Peyer's patch (tissue), 4 donors: ENCODE data around the gene FZD1. TPM values are rescaled to one million over a fixed set of nuclear protein-coding genes. Genes with fewer than 3 reads are reported as not detected.

Experiments
- DNase-seq, 3 donors: peaks; one replicate each; pipeline ENCODE4 v3.0.0-alpha.2; 2017 to 2019
- H3K27ac ChIP-seq, 4 donors: fragments of 200-600 bp; sonication (generic); one replicate each; pipeline ENCODE4 v1.5.1; 2016 to 2019
- H3K27me3 ChIP-seq, 2 donors: fragments of 200-600 bp; sonication (generic); one replicate each; pipeline ENCODE4 v1.5.1; 2019
- H3K36me3 ChIP-seq, 3 donors: fragments of 200-600 bp; sonication (generic); one replicate each; pipeline ENCODE4 v1.5.1; 2016 to 2019
- H3K4me1 ChIP-seq, 4 donors: fragments of 200-600 bp; sonication (generic); one replicate each; pipeline ENCODE4 v1.5.1; 2016 to 2019
- H3K4me3 ChIP-seq, 4 donors: fragments of 200-600 bp; sonication (generic); 1 replicate in 3 of 4; 2 replicates in 1 of 4; pipeline ENCODE4 v1.5.1; 2016 to 2019; ENCODE audit warnings: mild to moderate bottlenecking in 1 of 4
- H3K9me3 ChIP-seq, 4 donors: fragments of 200-600 bp; sonication (generic); one replicate each; pipeline ENCODE4 v1.5.1; 2016 to 2019; ENCODE audit warnings: mild to moderate bottlenecking in 1 of 4
- POLR2A ChIP-seq, 2 donors: fragments of 450-650 bp; IDR thresholded peaks; one replicate each; pipeline ENCODE4 v1.5.1; 2017; ENCODE audit warnings: antibody characterized with exemption in 2 of 2, mild to moderate bottlenecking in 2 of 2, moderate library complexity in 2 of 2
- total RNA-seq, 4 donors: library from RNA; depleted of rRNA; stranded (reverse); fragments of >200 nt; gene quantifications; one replicate each; pipeline ENCODE4 v1.1.0, GENCODE V29; 2016
- TF ChIP-seq, protein P1 (sequence below), 6 experiments: fragments of 450-650 bp in 4 of 6; fragments of 200-600 bp in 2 of 6; sonication (generic) in 1 of 6; IDR thresholded peaks; one replicate each; pipeline ENCODE4 v1.5.1; 2017 to 2019; ENCODE audit warnings: antibody characterized with exemption in 6 of 6, mild to moderate bottlenecking in 3 of 6, moderate library complexity in 1 of 6

FZD1 gene
- total RNA-seq, 4 donors from 2014 or later: 1.7 to 12.6 (median 8.9) TPM

DNA sequence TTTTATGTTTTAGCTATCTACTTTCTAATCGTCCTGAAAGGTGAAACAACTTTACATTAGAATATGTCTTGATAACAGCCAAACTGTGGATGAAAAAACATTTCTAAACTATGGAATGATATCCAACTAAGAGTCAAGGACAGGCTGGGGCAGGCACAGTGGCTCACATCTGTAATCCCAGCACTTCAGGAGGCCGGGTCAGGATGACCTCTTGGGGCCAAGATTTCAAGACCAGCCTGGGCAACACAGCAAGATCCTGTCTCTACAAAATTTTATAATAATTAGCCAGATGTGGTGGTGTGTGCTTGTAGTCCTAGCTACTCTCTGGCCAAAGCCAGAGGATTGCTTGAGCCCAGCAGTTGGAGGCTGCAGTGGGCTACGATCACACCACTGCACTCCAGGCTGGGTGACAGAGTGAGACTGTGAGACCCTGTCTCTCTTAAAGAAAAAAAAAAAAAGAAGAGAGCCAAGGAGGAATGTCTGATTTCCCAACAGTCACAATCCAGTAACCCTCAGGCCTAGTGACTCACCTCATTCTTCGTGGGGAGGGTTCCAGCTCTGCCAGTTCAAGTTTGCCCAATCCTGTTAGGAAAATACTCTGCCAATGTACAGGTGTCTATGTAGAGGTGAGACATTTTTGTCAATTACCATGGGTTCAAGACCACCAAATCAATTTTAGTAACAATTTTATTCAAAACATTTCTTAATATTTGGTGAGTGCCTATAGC is 14.6 kb upstream of the FZD1 start:
- no peak overlapping the region for H3K4me3 ChIP-seq
- H3K36me3 ChIP-seq: no peaks in the 10 kb centered on the region
- H3K27ac ChIP-seq: no peak overlapping the region
- H3K4me1 ChIP-seq: no peaks in the 10 kb centered on the region
- DNase-seq: no peak
- no peak for TF ChIP-seq POLR2A (IDR thresholded peaks at IDR 0.05)
- TF ChIP-seq, protein P1, sequence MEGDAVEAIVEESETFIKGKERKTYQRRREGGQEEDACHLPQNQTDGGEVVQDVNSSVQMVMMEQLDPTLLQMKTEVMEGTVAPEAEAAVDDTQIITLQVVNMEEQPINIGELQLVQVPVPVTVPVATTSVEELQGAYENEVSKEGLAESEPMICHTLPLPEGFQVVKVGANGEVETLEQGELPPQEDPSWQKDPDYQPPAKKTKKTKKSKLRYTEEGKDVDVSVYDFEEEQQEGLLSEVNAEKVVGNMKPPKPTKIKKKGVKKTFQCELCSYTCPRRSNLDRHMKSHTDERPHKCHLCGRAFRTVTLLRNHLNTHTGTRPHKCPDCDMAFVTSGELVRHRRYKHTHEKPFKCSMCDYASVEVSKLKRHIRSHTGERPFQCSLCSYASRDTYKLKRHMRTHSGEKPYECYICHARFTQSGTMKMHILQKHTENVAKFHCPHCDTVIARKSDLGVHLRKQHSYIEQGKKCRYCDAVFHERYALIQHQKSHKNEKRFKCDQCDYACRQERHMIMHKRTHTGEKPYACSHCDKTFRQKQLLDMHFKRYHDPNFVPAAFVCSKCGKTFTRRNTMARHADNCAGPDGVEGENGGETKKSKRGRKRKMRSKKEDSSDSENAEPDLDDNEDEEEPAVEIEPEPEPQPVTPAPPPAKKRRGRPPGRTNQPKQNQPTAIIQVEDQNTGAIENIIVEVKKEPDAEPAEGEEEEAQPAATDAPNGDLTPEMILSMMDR (IDR thresholded peaks at IDR 0.05): no peak
- no peaks in the 10 kb centered on the region for H3K27me3 ChIP-seq
- H3K9me3 ChIP-seq: no peaks in the 10 kb centered on the region

DNA sequence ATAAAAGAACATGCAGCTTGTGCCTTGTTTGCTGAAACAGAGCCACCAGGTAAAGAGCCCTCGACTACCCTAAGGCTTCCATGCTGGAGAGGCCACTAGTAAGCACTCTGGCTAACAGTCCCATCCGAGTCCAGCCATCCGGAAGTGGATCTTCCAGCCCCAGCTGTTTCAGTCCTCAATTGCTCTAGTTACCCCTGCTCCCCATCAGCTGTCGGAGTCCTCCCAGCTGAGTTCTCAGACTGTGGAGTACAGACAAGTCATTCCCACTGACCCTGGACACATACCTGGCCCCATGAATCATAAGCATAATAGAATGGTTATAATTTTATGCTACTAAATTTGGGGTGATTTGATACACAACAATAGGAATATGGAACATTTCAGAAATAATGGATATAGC is 13.5 kb upstream of the FZD1 start:
- H3K36me3 ChIP-seq: no peaks in the 10 kb centered on the region
- TF ChIP-seq, protein P1 (IDR thresholded peaks at IDR 0.05): no peak
- TF ChIP-seq POLR2A (IDR thresholded peaks at IDR 0.05): no peak
- peaks cover 0 to under 1% (median 0%) of the 10 kb centered on the region in 4 donors for H3K9me3 ChIP-seq
- H3K27me3 ChIP-seq: no peaks in the 10 kb centered on the region
- DNase-seq: no peak
- no peak overlapping the region for H3K4me3 ChIP-seq
- H3K4me1 ChIP-seq: no peaks in the 10 kb centered on the region
- no peak overlapping the region for H3K27ac ChIP-seq

DNA sequence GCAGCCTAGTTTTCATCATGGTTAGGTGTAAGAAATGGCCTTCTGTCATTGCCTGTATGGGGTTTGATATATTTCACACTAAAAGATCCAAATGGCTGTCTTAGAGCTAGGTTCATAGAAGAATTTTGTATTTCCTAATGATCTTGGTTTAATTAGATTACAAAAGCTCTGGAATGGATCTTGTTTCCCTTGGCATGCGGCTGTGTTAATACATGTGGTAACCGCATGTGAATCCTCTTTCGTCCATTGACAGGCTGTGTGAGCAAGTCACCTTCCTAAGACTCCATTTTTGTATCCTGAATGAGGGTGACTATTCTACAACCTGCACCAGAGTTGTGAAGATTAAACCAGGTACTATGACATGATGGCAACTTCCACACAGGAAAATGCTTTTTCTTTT is 12.4 kb upstream of the FZD1 start:
- Histone ChIP-seq H3K9me3 (peaks cover 0 to 4% (median 1%) of the 10 kb centered on the region in 4 donors), H3K4me1 (no peaks in the 10 kb centered on the region), H3K27me3 (no peaks in the 10 kb centered on the region), H3K4me3 (no peak overlapping the region), H3K36me3 (no peaks in the 10 kb centered on the region), H3K27ac (no peak overlapping the region)
- no peak for DNase-seq
- TF ChIP-seq, protein P1 (IDR thresholded peaks at IDR 0.05): no peak
- TF ChIP-seq POLR2A (IDR thresholded peaks at IDR 0.05): no peak

DNA sequence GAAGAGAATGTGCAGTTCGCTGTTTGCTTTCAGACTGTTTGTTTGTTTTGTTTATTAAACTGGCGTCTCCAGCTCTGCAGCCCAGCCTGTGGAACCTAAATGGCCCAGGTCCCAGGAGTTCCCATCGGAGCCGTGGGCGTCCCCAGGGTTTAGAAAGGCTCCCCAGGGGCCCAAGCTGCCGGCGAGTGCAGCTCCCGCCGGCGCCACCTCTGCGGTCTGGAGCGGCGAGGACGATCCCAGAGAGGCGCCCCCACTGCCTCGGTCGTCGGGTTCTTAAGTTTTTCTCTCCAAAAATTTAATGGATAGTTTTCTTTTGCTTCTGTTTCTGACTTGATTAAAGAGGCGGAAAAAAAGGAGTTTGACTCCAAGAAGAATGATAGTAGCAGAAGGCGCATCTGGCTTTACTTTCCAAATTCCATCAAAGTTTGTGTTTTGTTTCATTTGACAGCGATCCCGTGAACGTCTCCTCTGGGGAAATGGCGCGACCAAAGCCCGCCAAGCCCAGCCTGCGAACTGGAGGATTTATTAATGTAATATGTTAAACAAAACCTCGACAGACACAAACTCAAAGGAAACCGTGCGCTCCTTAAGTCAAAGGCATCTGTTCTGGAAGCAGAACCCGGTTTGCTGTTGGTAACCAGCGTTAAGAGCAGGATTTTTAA is 718 bp upstream of the FZD1 start:
- peak in 2 of 3 donors; percentile 52 to 61 for DNase-seq
- Histone ChIP-seq H3K4me1 (peaks cover 0 to 29% (median 8%) of the 10 kb centered on the region in 4 donors), H3K27ac (peak overlapping the region; percentile 60 to 96 (median 72)), H3K36me3 (no peaks in the 10 kb centered on the region), H3K4me3 (peak overlapping the region; percentile 63 to 90 (median 80)), H3K27me3 (no peaks in the 10 kb centered on the region), H3K9me3 (no peaks in the 10 kb centered on the region)
- TF ChIP-seq POLR2A (IDR thresholded peaks at IDR 0.05): no peak

DNA sequence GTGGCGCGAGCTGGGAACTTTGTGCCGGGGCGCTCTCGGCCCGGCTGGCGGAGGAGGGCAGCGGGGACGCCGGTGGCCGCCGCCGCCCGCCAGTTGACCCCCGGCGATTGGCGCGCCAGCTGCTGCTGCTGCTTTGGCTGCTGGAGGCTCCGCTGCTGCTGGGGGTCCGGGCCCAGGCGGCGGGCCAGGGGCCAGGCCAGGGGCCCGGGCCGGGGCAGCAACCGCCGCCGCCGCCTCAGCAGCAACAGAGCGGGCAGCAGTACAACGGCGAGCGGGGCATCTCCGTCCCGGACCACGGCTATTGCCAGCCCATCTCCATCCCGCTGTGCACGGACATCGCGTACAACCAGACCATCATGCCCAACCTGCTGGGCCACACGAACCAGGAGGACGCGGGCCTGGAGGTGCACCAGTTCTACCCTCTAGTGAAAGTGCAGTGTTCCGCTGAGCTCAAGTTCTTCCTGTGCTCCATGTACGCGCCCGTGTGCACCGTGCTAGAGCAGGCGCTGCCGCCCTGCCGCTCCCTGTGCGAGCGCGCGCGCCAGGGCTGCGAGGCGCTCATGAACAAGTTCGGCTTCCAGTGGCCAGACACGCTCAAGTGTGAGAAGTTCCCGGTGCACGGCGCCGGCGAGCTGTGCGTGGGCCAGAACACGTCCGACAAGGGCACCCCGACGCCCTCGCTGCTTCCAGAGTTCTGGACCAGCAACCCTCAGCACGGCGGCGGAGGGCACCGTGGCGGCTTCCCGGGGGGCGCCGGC is 870 bp downstream of the FZD1 start:
- H3K4me1 ChIP-seq: peaks cover 0 to 29% (median 8%) of the 10 kb centered on the region in 4 donors
- DNase-seq: peak in 2 of 3 donors; percentile 71 to 75
- no peaks in the 10 kb centered on the region for H3K9me3 ChIP-seq
- peak overlapping the region; percentile 63 to 90 (median 80) for H3K4me3 ChIP-seq
- peak overlapping the region; percentile 75 to 96 (median 90) for H3K27ac ChIP-seq
- H3K36me3 ChIP-seq: no peaks in the 10 kb centered on the region
- H3K27me3 ChIP-seq: no peaks in the 10 kb centered on the region
- no peak for TF ChIP-seq POLR2A (IDR thresholded peaks at IDR 0.05)
- TF ChIP-seq, protein P1 (IDR thresholded peaks at IDR 0.05): no peak
